Globus pallidus (tissue), 1 donor: Measurements from ENCODE around the gene LAMC2.
"Not testable (repeated sequence)": the region's sequence is repeated elsewhere in the genome, so short reads cannot be mapped to it uniquely, and the experiment has no call there.

Experiments
- DNase-seq: peaks from one replicate; pipeline ENCODE4 v3.0.0-alpha.2; 2015; ENCODE audit warnings: low spot score

LAMC2 gene

GRCh38 chr1:183238071-183238470 lies 52.0 kb downstream of the LAMC2 start:
- DNase-seq: no peak

- DNase-seq: no peak
These were observed 53.2 kb downstream of the LAMC2 start for GRCh38 chr1:183239220-183239742.

GRCh38 chr1:183239793-183240525 lies 53.9 kb downstream of the LAMC2 start:
- no peak for DNase-seq

- no peak for DNase-seq
These were observed 54.4 kb downstream of the LAMC2 start for GRCh38 chr1:183240526-183240825.

GRCh38 chr1:183240853-183241252 lies 54.8 kb downstream of the LAMC2 start:
- DNase-seq: not testable (repeated sequence)

- DNase-seq: no peak
These were observed 55.4 kb downstream of the LAMC2 start for GRCh38 chr1:183241471-183241870.

GRCh38 chr1:183242556-183242955 lies 56.5 kb downstream of the LAMC2 start:
- DNase-seq: no peak

- no peak for DNase-seq
These were observed 57.3 kb downstream of the LAMC2 start for GRCh38 chr1:183243161-183244050.

GRCh38 chr1:183244466-183244865 lies 58.4 kb downstream of the LAMC2 start:
- DNase-seq: no peak

GRCh38 chr1:183245357-183245756 lies 59.3 kb downstream of the LAMC2 start:
- no peak for DNase-seq

GRCh38 chr1:183246436-183246835 lies 60.4 kb downstream of the LAMC2 start:
- no peak for DNase-seq

- DNase-seq: no peak
These were observed 61.0 kb downstream of the LAMC2 start for GRCh38 chr1:183247066-183247465.

- no peak for DNase-seq
These were observed 61.4 kb downstream of the LAMC2 start for GRCh38 chr1:183247484-183247883.

GRCh38 chr1:183247931-183248330 lies 61.9 kb downstream of the LAMC2 start:
- DNase-seq: no peak

GRCh38 chr1:183248989-183249691 lies 63.1 kb downstream of the LAMC2 start:
- no peak for DNase-seq

GRCh38 chr1:183249941-183250452 lies 63.9 kb downstream of the LAMC2 start:
- DNase-seq: no peak

GRCh38 chr1:183251101-183251958 lies 65.3 kb downstream of the LAMC2 start:
- no peak for DNase-seq

- no peak for DNase-seq
These were observed 65.9 kb downstream of the LAMC2 start for GRCh38 chr1:183251959-183252450.

GRCh38 chr1:183255073-183255472 lies 69.0 kb downstream of the LAMC2 start:
- DNase-seq: no peak

- DNase-seq: no peak
These were observed 73.9 kb downstream of the LAMC2 start for GRCh38 chr1:183259924-183260323.

GRCh38 chr1:183262628-183263200 lies 76.7 kb downstream of the LAMC2 start:
- no peak for DNase-seq
